Raji (cell line): ENCODE results near the gene VRK1.

Experiments
- POLR2A ChIP-seq: IDR thresholded peaks from 2 replicates; pipeline ENCODE4 v1.6.1; 2011; ENCODE audit warnings: low read depth, low read length, control low read depth; ENCODE audit not compliant: insufficient read depth

VRK1 gene, protein sequence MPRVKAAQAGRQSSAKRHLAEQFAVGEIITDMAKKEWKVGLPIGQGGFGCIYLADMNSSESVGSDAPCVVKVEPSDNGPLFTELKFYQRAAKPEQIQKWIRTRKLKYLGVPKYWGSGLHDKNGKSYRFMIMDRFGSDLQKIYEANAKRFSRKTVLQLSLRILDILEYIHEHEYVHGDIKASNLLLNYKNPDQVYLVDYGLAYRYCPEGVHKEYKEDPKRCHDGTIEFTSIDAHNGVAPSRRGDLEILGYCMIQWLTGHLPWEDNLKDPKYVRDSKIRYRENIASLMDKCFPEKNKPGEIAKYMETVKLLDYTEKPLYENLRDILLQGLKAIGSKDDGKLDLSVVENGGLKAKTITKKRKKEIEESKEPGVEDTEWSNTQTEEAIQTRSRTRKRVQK

DNA sequence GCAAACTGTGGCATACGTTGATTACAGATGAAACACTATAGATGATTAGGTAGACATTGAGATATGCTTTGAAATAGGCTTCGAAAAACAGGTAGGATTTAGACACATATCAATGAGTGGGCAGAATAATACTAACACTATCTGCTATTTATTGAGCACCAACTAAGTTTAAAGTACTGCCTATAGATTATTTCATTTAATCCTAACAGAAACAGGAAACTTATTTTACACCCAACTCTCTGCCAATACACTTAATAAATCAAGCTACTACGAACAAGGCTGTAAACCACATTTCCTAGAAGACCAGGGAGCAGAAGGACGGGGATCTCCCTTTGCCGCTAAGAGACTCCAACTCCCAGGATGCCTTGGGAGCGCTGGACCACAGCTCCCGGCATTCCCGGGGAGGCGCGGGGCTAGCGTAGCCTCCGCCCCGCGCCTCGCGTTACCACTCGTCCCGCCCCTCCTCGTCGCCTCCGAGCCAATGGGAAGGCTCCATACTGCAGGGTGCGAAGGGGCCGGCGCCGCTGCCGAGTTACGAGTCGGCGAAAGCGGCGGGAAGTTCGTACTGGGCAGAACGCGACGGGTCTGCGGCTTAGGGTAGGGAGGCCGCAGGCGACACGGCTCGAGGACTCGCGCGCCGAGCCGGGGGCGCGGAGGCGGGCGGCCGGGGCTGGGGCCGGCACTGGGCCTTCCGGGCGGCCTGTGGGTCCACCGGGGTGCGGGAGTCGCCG is at the start of gene VRK1:
VRK1 (plus strand) TSS at position 532 of the 731 bp plus-strand sequence. CDS start 36,090 bp downstream, outside the sequence.
- TF ChIP-seq POLR2A, result peak; percentile 85

DNA sequence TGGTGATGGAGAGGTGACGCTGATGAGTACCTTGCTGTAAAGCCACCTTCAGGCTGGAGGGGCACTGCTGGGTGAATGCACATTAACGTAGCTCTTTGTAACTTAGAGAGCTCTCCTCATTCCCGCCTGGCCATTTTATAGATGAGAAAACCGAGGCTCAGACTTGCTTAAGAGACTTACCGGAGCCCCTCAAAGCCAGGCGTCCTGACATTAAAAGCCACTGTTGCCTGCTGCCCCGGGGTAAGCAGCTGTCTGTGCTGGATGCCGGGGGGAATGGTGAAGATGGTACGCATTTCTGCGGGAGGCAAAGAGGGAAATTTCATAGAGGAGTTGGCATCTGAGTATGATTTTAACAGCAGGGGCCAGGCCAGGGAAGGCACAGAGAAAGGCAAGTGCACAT is 49.6 kb upstream of the VRK1 start:
- no peak for TF ChIP-seq POLR2A

DNA sequence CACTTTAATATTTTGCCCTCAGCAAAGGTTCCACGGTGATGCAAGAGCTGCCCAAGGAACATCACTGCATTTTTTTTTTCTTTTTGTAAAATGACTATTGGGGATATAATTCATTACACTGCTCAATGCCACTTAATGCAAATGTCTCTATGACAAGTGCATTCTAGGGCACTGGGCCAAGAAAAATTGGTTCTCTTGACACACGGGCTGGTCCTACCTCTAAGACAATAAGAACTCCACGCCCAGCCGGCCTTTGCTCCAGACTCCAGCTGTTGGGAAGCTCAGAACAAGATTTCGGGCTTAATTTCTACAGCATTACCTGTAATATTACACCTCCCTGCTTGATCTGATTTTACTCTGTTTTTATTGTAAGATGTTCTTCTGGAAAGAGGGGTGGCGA is 48.8 kb upstream of the VRK1 start:
- no peak for TF ChIP-seq POLR2A

DNA sequence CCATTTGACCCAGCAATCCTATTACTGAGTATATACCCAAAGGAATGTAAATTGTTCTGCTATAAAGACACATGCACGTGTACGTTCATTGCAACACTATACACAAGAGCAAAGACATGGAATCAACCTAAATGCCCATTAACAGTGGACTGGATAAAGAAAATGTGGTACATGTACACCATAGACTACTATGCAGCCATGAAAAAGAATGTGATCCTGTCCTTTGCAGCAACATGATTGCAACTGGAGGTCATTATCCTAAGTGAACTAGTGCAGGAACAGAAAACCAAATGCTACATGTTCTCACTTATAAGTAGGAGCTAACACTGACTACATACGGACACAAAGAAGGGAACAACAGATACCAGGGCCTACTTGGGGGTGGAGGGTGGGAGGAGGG is 45.7 kb upstream of the VRK1 start:
- no peak for TF ChIP-seq POLR2A

DNA sequence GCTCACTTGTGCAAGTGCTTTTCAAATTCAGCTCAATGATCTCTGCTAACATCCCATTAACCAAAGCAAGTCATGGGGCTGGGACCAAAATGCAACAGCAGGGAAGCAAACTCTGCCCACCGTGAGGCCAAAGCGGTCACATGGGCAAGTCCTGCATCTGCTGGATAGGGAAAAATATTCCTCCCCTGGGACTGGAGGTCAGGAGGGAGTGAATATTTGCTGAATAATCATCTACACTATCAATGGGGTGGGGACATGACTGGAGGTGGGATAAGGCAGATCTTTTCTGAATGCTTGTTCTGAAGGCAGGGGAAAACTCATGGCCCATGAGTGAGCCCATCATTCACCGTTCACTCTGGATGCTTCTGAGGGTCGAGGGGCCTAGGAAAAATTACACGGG is 45.1 kb upstream of the VRK1 start:
- no peak for TF ChIP-seq POLR2A

DNA sequence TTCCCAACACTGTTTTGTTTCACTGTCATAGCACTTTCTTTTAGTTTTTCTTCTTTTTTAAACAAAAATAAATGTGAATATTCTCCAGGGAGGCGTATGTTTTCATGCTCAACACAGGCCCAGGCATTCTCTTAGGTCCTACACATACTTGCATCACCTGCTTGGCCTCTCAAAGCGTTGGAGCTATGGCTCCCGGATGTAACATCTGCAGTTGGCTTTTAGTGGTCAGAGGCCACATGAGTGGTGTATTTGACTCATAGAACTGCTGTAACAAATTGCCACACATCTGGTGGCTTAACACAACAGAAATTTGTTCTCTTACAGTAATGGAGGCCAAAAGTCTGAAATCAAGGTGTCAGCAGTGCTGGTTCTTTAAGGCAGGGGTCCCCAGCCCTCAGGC is 44.6 kb upstream of the VRK1 start:
- no peak for TF ChIP-seq POLR2A

DNA sequence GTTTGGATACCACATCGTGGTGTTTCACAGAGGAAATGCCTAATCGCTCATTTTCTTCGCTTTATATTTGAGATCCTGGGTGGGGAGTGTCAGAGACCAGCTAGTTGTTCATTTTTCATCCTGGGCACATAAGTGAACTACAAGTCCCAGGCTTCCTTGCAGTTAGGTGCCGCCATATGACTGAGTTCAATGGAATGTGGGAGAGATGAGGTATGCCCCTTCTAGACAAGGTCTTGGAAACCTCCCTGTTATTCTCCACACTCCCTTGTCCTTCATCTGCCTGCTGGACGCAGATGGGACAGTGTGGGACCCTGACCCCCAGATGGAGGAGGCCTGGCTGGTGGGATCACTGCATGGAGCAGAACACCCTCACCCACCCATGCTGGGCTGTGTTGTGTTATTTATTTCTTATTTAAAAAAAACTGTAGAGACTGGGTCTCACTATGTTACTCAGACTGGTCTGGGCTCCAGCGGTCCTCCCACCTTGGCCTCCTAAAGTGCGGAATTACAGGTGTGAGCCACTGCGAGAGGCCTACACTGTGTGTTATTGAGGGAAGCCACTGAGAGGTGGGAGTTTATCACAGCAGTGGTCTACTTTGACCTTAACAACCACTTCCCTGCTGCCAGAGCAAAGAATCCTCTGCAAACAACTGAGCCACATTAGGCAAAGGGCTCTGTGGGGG is 42.9 kb upstream of the VRK1 start:
- no peak for TF ChIP-seq POLR2A

DNA sequence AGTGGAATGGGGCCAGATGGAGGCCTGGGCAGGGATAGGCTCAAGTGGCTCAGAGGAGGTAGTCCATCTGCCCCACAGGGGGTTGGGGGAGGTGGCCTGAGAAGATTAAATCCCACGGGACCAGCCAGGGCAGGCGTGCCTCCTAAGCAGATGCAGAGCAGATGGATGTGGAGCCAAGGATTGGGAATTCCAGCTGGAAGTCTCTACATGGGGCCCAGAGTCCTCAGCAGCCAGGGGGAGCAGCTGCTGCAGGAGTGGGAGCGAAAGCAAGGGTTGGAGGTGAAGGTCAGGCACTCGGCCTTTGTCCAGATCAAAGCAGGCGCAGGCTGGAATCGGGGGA is 42.4 kb upstream of the VRK1 start:
- no peak for TF ChIP-seq POLR2A

DNA sequence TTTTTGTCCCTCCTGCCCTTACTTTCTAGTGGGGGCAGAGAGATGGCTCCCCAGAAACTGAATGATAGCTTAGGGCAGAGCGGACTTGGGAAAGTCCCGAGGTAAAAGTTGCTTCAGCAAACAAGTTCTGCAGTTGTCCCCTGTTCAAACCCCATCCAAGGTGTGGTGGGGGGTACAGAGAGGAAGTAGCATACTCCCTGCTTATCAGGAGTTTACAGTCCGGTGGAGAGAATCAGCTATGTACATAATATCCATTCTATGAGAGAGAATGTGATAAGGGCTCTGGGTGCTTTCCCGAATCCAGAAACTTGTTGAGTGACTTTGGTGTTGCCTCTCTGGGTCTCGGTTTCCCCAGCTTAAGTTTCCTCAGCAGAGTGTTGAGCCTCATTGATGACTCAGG is 40.4 kb upstream of the VRK1 start:
- TF ChIP-seq POLR2A, result no peak

DNA sequence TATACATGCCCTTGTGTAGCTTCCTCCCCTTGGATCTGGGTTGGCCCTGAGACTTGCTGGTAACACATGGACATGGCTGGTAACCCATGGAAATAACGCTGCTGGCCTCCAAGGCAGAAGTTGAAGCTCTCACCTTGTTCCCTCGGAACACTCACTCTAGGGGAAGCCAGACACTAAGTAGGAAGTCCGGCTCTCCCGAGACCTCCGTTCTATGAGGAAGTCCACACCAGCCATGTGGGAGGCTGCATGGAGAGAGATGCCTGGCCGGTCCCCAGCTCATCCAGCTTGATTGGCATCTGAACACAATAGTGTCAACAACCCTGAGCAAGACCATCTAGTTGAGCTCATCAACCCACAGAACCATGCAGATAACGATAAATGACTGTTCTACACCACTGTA is 39.7 kb upstream of the VRK1 start:
- TF ChIP-seq POLR2A, result no peak

DNA sequence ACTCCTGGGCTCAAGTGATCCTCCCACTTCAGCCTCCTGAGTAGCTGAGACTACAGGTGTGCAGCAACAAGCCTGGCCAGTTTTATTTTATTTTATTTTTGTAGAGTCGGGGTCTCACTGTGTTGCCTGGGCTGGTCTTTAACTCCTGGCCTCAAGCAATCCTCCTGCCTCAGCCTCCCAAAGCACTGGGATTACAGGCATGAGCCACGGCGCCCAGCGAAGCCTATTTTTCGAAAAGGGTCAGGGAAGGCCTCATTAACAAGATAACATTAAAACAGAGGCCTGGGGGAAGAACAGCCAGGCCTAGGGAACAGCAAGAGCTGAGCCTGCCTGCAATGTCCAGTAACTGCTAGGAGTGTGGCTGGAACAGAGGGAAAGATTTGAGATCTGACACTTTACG is 36.1 kb upstream of the VRK1 start:
- no peak for TF ChIP-seq POLR2A

DNA sequence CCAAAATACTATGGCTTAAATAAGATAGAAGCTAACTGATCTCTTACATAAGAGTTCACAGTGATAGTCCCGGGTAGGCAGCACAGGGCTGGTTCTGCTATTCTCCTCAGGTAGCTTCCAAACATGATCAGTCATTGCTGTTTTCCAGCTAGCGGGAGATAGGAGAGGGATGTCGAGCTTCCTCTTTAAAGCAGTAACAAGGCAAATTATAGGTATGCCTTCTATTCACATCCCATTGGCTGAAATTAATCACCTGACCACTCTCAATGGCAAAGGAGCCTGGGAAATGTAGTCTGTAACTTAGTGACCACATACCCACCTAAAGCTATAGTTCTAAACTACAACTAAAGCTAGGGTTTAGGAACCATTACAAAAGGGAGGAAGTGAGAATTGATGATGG is 34.5 kb upstream of the VRK1 start:
- no peak for TF ChIP-seq POLR2A

DNA sequence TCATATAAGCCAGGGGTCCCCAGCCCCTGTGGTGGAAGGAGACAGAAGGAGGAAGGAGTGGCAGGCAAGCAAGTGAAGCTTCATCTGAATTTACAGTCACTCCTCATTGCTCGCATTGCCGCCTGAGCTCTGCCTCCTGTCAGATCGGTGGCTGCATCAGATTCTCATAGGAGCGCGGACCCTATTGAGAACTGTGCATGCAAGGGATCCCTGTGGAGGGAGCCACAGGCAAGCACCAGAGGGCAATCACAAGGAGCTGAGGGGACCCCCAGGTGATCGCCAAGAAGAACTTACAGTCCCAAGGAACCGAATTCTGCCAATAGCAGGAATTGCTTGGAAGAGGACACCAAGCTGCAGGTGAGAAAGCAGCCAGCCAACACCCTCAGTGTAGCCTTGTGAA is 33.2 kb upstream of the VRK1 start:
- no peak for TF ChIP-seq POLR2A

DNA sequence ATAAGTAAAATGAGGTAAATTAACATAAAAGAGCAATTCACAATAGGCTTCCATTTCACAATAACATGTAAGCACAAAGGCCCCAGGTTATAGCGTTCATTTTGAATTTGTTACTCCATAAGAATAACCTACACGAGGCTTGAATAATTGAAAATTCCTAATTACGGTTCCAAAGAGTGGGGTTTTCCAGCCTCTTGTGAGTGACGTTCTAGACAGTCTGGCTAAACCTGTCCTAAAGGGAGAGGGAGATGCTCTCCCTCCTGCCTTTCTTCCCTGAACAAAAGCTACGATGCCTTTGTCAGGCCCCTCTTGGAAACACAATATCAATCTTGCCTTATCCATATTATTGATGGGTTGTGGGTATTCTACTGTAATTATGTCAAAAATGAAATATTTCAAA is 24.3 kb upstream of the VRK1 start:
- TF ChIP-seq POLR2A, result no peak

DNA sequence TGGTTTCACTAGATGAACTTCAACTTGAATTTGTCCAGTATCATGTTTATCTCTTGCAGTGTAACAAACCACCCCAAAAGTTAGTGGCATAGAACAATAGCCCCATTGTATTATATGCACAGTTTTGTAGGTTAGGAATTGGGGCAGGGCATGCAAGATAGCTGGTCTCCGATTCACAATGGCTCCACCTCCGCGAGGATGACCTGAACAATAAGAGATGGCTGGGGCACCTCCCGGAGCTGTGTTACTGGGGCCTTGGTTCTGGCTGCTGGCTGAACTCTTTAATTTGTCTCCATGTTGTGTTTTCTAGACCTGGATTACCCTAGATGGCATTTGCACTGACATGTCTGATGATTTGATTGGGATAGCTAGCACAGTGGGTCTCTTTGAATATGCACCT is 20.4 kb upstream of the VRK1 start:
- no peak for TF ChIP-seq POLR2A

DNA sequence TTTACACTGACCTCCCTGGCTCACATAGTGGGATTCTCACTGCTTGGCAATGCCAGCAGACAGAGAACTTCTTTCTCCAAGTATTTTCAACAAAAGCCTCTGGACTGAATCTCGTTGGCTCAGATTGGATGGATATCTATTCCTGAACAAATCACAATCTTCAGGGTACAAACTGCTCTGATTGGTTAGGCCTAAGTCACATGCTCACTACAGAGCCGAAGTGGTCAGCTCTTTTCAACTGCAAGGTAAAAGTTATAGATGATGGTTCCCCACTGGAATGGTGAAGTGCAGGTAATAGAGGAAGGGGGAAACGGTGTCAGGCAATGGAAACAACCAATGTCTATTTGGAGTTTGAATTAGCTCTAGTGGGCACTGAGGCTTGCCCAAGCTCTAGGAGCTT is 16.7 kb upstream of the VRK1 start:
- TF ChIP-seq POLR2A, result no peak
